ENCODE results near the gene CPE.
"Not testable (repeated sequence)": the region's sequence is repeated elsewhere in the genome, so short reads cannot be mapped to it uniquely, and the experiment has no call there.

The CPE gene

DNA sequence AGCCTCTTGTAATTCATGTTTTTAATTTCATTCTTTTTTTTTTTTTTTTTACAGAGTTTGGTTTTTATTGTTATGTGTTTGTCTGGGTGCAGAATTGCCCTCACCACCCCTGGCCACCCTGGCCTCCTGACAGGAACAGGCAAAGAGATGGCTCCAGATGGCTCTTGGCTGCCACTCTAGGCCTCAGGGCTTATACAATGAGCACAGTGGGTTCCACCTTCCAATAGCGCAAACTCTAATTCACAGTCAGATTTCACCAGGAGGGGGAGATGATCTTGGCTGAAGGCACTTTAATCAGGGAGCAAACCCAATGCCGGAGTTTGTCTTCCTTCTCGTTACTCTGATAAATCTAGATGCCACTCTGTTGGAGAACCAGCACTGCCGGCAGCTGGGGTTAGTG lies 24.8 kb downstream of the CPE start:
- no peak for DNase-seq (ENCODE audit: low read depth in 2 of 2)

DNA sequence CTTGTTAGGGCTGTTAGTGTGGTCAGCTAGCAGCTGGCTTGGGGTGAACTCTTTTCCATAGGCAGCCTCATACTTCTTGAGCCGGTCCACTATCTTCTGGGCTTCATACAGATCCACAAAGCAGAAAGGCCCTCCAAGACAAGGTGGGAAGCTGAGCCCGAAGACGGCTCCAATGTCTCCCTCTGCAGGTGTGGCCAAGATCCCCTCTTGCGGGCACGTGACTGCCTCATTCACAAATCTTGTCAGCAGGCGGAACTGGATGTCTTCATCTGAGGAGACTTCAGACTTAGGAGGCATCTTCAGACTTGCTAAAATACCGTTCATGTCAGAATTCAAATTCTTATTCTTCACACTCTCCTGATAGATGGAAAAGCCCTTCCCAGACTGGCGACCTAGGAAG lies 25.3 kb downstream of the CPE start:
- no peak for DNase-seq (ENCODE audit: low read depth in 2 of 2)

DNA sequence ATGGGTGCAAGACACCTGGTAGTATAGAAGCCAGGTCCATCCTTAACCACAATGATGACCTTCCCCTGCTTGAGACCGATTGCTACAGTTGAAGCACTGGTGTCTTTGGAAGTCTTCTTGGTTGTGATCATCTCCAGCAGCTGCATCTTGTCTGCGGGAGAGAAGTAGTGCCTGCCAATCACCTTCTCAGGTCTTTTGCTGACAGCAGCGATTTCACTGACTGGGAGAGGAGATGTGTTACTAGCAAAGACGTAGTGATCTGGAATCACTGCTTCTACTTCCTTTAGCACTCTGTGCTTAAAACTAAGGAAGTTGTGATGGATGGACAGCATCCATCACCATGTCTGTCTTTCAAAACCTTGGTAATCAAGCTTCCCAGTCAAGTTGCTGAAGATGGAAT lies 25.9 kb downstream of the CPE start:
- DNase-seq (ENCODE audit: low read depth in 2 of 2): no peak

DNA sequence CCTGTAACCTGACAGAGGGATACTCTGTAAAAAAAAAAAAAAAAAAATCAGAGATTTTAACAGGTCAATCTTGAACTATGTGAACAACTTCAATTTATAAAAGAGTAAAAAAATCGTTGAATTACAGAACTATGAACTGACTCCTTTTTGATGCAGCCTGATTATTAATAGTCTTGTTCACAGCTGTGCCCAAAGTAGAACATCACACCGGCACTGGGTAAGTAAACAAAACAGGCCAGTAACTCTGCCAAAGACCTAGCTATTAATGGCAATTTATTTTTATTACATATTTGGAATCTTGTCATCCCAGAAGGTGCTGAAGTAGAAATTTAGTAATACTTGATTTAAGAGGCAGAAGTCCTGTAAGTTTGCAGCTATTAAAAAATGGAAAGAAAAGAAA lies 31.4 kb downstream of the CPE start:
- no peak for DNase-seq (ENCODE audit: low read depth in 2 of 2)

DNA sequence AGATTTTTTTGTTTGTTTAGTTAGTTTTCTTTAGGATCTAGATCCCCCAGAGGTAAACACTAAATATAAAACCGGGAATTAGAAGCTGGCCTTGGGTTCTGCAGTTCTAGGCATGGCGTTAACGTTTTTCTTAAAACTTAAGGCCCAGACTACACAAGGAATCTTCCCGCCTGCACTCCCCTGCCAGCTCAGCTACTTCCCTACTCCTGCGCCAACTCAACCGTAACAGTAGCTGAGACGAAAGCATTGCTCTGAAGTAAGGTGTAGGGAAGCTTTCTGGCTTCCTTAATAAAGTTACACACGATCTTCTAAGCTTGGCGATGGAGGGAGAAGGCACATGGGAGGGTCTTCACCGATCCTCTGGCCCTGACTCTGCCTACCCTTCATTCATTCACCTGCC lies 37.1 kb downstream of the CPE start:
- no peak for DNase-seq (ENCODE audit: low read depth in 2 of 2)

DNA sequence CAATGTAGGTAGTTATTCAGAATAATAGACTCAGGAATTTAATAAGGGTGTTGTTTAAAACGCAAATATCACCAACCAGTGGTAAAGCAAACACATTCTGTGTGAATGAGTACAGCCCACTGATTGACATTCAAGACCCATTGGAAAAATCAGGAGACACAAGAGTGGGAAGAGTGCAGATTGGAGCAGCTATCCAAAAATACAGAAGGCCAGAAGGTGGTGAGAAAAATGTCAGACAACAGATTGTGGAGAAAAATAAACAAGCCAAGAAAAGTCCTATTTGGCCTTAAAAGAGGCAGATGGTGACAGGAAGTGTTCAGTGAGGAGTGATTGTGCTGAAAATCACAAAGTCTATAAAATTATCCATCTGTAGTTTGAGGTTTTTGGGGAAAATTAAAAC lies 39.3 kb downstream of the CPE start:
- DNase-seq (ENCODE audit: low read depth in 2 of 2): no peak

DNA sequence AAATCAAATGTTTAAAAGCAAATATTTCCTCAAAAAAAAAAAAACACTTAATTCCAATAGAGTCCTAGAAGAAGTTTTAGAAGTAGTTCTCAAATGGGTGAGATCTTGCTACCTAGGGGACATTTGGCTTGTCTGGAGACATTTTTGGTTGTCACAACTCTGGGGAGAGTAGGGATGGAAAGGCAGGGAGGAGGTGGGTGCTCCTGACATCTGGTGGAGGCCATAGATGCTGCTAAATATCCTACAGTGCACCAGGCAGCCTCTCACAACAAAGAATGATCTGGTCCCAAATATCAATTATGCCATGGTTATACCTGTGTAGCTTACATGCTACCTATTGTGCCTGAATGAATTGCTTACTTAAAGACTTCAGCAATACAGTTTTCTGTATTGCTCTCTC lies 46.8 kb downstream of the CPE start:
- no peak for DNase-seq (ENCODE audit: low read depth in 2 of 2)

DNA sequence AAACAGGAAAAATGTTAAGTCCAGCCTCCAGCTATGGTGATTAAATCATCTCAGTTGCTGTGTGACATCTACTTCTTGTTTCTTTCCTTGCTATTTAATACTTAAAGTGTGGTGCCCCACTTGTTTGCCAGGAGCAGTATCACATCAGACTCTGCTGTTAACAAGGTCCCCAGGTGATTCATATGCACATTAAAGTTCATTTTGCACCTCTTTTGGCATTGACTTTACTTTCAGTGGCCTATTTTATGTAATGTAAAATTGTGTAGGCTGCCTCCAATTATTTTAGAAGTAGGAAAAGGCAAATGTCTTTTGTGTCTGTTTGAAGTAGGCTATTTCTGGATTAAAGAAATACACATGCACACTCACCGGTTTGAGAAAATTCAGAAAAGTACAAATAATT lies 47.5 kb downstream of the CPE start:
- DNase-seq (ENCODE audit: low read depth in 2 of 2): no peak

DNA sequence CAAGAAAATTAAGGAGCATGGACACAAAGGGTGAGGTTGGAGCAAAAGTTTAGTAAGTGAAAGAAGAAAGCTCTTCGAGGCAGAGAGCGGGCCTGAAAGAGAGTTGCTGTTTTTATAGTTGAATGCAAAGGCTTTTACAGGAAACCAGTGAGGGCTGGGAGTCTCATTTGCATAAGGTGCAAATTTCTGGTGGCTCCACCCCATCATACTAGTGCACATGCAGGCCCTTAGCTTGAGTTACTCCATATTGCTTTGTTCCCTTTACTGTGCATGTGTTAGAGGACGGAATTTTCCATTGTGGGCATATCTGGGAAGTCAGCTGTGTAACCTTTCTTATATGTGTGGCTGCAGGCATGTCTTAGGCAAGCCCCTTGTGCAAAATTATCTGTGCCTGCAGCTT lies 48.0 kb downstream of the CPE start:
- DNase-seq (ENCODE audit: low read depth in 2 of 2): no peak

DNA sequence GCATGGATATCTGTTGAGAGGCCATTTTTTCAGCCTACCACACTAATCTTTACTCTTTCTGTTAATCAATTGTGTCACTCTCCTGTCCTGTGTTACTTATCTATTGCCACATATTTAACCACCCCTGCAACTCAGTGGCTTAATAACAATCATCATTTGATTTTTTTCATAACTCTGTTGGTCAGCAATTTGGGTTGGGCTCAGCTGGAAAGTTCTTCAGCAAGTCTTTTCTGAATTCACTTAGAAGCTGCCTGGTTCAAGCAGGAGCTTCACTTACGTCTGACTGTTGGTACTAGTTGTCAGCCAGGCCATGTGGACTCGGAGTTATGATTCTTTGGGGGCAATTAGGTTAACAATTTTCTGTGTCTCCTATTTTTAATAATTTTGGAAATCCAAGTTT lies 50.1 kb downstream of the CPE start:
- DNase-seq (ENCODE audit: low read depth in 2 of 2): no peak

DNA sequence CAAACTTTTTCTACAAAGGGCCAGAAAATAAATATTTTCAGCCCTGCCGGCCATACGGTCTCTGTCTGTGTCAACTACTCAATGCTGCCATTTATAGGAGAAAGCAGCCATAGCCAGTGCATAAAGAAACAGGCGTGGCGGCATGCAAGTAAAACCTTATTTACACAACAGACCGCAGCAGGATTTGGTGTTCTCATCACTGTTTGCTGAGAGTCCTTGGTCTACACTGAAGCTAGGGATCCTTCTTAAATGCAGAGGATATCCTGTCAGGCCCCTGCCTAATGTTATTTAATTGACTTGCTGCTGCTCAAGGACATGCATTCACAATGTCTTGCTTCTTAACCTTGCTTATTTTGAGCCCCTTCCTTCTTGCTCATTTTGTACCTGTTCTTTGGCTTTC lies 54.7 kb downstream of the CPE start:
- DNase-seq (ENCODE audit: low read depth in 2 of 2): no peak

DNA sequence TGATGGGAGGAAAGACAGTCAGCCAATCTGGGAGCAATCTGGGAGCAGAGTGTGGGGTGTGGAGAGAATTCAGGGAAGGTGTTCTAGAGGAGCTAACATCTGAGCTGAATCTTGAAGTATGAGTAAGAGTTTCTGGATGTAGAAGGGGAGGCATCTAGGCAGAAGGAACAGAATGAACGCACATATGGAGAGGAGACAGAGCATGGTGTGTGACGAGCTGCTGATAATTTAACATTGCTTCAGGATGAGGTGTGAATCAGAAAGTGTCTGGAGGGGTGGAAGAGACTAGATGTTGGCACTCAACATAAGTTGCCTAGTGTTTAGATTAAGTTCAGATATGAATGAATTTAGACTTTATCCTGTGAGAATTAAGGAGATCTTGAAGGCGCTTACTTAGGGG lies 58.9 kb downstream of the CPE start:
- no peak for DNase-seq (ENCODE audit: low read depth in 2 of 2)

DNA sequence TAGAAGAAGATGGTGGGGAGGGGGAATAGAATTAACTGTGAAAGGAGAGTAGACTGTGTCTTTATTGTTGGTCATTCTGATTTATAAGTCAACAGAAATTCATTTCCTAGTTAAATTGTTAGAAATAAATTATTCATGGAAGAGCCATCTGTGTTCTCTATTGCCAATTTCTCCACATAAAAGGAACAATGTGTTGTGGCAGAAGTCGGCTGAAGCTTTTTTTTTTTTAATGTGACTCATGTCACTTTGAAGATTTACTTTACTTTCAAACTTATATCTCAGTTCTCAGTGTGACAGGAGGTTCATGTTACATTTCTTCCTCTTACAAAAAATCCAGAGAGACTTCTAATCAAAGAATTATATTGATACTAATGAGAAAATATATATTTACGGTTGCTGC lies 60.5 kb downstream of the CPE start:
- DNase-seq (ENCODE audit: low read depth in 2 of 2): no peak

DNA sequence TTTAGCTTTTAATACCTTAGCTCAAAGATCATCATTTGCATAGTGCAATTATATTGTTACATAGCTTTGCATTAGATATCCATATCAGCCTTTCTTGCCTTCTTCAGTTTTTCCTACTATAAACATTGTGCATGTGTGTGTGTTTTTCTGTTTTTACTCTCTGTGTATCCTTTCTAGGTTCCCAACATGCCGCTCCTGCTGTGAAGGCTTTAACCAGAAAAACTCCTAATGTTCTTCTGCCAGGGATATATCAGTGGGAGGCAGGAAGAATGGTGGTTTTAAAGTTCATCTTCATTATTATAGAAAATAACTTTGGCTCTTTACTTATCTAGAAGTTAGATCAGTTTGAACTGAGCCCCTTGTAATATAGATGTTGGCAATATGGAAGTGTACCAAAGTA lies 61.2 kb downstream of the CPE start:
- no peak for DNase-seq (ENCODE audit: low read depth in 2 of 2)

DNA sequence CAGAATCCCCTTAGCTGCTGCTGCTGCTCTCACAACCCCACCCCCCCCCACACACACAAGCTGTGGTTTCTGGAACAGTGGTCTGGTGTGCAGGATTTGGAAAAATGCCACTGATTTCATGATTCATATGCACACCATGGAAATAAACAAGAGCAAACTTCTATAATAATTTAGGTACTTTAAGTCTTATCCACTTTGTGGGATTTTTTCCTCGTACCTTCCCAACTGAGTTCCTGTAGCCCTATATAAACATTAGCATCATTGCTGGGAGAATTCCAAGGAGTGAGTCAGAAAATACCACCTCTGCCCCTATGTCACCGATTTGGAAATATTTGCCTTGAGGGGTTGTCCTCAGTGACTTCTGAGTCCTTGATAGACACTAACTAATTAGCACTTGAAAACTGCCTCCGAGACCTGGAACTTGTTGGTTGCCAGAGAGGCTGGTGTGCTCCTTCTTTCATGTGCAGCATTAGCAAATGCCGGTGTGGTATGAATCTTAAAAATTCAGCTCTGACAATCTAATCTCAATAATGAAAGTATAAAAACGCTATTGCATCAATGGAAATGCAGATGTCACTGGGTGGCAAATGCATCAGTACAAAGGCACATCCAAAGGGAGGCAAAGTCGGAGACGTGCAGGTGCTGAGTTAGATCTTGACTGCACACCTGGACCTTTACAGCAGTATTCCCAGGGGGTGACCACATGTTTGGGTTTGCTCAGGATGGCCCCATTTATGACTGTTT lies 61.8 kb downstream of the CPE start:
- no peak for DNase-seq (ENCODE audit: low read depth in 2 of 2)

DNA sequence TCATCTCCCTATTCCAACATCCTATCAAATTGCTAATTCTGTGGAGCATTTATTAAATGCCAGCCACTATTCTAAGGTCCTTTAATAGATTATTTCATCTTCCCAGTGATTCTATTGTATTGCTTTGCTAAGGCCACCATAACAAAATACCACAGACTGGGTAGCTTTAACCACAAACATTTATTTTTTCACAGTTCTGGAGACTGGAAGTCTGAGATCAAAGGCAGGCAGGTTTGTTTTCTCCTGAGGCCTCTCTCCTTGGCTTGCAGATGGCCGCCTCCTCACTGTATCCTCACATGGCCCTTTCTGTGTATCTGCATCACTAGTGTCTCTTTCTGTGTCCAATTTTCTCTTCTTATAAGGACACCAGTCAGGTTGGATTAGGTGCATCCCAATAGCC lies 64.5 kb downstream of the CPE start:
- DNase-seq (ENCODE audit: low read depth in 2 of 2): no peak

DNA sequence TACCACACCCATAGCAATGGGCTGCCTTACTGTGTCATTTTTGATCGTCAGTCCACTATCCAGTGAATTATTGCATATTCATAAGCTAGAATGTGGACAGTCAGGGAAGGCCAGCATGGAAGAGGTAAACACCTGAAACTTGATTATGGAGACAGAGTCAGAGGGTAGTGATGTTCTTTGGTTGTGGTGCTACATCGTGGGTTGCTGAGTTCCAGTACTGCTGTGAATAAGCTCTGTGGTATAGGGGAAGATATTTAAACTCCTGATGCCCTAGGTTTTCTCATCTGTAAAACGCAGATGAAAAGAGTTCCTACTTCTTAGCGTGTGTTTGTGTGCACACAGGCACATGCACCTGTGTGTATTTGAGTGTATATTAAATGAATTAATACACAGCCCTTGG lies 69.9 kb downstream of the CPE start:
- DNase-seq (ENCODE audit: low read depth in 2 of 2): no peak

DNA sequence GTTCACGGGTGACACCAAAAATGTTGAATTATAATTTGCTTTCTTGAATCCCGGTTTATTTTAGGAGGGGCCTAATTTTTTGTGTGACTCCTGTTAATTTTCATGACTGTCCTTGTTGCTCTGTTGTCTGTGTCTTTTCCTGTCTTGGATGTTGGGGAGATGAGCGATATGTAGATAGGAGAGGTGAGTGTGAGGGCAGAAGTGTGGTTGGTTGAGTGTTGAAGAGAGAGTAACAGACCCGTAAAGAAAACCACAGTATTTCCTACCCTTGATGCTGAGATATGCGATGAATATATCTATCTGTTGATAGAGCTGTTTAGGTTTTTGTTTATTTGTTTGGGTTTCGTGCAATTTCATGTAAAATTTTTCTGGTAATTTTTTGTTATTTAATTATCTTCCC lies 70.5 kb downstream of the CPE start:
- DNase-seq (ENCODE audit: low read depth in 2 of 2): no peak

DNA sequence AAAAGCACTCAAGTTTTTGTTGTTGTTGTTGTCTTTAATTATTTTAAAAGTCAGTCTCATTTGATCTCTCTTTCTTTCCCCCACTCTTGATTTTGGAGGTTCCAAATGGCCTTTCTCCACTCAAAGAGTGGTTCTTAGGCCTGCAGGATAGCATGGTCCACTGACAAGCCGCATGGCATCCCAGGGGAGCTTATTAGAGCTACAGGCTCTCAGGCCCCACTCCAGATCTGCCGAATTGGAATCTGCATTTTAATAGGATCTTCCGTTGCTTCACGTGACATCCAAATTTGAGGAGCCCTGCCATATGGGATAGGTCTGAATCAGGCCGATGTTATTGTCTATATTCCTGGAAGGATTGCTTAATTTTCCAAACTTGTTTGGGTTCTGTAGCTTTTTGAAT lies 72.1 kb downstream of the CPE start:
- no peak for DNase-seq (ENCODE audit: low read depth in 2 of 2)

DNA sequence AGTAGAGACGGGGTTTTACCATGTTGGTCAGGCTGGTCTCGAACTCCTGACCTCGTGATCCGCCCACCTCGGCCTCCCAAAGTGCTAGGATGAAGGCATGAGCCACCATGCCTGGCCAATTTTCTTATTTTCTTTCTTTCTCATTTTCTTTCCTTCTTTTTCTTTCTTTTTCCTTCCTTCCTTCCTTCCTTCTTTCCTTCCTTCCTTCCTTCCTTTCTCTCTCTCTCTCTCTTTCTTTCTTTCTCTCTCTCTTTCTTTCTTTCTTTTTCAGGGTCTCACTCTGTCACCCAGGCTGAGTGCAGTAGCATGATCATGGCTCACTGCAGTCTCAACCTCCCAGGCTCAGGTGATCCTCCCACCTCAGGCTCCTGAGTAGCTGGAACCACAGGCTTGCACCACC lies 74.3 kb downstream of the CPE start:
- not testable (repeated sequence) for DNase-seq (ENCODE audit: low read depth in 2 of 2)

DNA sequence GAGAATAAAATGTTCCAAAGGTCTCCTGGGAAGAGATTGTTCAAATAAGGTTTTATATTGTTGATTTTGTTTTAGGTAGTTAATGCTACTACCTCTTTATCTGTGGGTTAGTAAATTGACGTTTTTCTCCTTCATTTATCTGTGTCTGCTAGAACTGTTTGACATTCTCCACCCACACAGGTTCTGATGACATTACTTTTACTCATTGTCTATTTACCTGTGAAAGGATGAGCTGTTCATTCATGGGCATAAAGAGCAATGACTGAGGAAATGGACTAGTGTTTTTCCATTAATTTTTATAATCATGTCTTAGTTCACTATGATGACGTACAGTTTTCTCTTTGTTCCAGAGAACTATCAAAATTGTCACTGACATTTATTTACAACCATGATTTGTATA lies 75.6 kb downstream of the CPE start:
- no peak for DNase-seq (ENCODE audit: low read depth in 2 of 2)

DNA sequence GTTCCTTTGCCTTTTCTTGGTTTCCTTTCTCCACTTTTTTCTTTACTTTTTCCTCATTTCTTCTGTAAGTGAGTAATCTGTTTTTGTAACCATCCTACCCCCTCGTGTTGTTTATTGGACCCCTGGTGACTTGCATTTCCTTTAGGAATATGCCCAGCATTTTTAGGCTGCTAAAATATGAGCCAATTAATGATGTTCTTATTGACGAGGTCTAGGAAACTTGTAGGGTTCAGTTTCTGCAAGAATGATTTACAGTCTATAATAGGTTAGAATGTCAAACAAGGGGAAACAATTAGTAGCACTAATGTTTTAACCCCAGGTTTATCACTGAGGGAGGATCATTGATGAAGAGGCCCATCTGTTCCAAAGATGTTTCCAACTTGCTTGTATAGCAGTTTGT lies 79.0 kb downstream of the CPE start:
- no peak for DNase-seq (ENCODE audit: low read depth in 2 of 2)

DNA sequence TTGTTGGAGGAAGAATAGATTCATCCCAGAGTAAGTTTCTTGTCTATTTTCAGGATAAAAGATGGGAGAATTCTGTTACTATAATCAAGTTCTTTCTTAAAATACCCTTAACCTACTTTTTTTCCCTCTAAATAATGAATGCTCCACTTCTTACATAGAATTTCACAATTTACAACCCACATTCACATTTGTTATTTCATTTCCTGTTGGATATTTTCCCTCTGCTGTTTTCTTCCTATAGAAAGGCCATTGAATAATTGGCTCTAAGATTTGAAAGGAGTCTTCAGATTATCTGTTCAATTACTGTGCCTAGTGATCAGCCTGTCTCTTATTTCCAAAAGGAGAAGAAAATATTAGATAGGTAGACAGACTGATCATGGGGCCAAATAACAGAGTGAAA lies 79.7 kb downstream of the CPE start:
- DNase-seq (ENCODE audit: low read depth in 2 of 2): no peak

DNA sequence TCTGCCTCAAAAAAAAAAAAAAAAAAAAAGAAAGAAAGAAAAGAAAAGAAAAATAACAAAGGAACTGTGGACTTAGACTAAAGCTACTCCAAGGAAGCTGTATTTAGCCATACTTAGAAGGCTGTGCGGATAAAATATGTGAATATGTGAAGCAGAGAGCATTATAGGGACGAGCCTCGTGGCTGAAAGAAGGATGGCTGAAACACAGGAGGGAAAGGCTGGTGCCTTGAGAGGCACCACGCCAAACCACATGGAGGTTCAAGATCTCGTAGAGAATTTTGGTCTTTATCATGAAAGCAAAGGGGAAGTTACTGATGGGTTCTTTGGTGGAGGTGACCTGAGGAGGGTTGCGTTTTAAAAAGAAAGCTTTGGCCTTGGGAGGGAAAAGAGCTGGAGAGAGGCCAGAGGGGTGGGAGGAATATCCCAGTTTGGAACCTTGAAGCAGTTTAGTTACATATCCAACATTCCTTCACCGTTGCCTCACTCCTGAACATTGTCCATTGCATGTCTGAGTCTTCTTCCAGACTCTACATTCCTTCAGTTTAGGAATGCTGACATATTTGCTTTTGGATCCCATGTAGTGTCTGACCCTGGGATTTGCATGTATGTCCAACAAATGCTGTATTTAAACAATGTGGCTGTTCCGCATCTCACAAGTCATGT lies 82.5 kb downstream of the CPE start:
- DNase-seq (ENCODE audit: low read depth in 2 of 2): no peak

Data from activated CD4-positive, alpha-beta T cell treated with anti-CD3 and anti-CD28 coated beads for 24 hours (primary cell).